Bronchial smooth muscle cell (primary cell): Measurements from ENCODE around the gene CT47C1. TPM values are rescaled to one million over a fixed set of nuclear protein-coding genes. Genes with fewer than 3 reads are reported as not detected.

ENCODE experiments used
- total RNA-seq: library from RNA; depleted of rRNA; stranded (reverse); fragments of >200 nt; gene quantifications from 2 replicates; pipeline ENCODE4 v1.2.1, GENCODE V29; 2014

The CT47C1 gene
- total RNA-seq: not detected in 2 replicates

GRCh38 chrX:119072744-119073143 is at the start of gene CT47C1:
TSS of gene CT47C1 (plus strand) at chrX:119072993. CDS start at chrX:119073226, 233 bp downstream.

Other genes starting within 250 kb of the CT47C1 start
- not detected in 2 replicates for gene ZCCHC12, start 249.2 kb upstream of the CT47C1 start, total RNA-seq
- 0.16 and 0.17 TPM in 2 replicates for gene LONRF3, start 98.4 kb upstream of the CT47C1 start, total RNA-seq
- under 0.01 TPM in 1 of 2 replicates, not detected in the other for gene KIAA1210, start 54.8 kb downstream of the CT47C1 start, total RNA-seq
- gene PGRMC1, start 163.3 kb downstream of the CT47C1 start, total RNA-seq: 105 and 174 TPM in 2 replicates